NCI-H2196 treated with DMSO at 0.1 percent for 48 hours (cell line): Measurements from ENCODE around the gene HAGHL.
A peak's percentile ranks its signal among the peaks of the same experiment; 100 is the strongest.

ENCODE experiments used
- DNase-seq: peaks from one replicate; lab custom pipeline; 2025; ENCODE audit not compliant: unreplicated experiment; lab: John Stamatoyannopoulos, UW

Gene HAGHL

GRCh38 chr16:720990-721764, 5.7 kb upstream of the HAGHL start, which contains the start of gene ANTKMT:
Gene ANTKMT (plus strand): TSS chr16:721146. CDS start chr16:721275, 129 bp downstream.
- peak; percentile 93 for DNase-seq

DNA sequence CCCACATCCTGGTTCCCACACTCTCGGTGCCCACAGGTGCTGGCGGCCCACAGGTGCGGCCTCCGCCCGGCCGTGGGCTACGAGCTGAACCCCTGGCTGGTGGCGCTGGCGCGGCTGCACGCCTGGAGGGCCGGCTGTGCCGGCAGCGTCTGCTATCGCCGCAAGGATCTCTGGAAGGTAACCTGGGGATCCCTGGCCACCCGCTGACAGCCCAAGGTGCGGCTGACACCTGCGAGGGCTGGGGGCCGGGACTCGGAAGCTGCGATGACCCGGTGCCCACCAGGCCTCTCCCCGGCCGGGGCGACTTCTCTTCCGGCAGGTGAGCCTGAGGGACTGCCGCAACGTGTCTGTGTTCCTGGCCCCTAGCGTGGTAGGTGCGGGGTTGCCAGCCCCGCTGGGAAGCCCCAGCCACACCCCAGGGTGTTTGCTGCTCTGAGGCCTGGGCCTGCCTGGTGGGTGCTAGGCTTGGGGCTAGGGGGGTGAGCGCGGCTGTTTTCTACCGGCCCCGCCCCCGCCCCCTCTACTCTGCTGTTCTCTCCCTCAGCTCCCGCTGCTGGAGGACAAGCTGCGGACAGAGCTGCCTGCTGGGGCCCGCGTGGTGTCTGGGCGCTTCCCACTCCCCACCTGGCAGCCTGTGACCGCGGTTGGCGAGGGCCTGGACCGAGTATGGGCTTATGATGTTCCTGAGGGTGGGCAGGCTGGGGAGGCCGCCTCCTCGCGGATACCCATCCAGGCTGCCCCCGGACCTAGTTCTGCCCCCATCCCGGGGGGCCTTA, 5.0 kb upstream of the HAGHL start:
- DNase-seq = no peak

DNA sequence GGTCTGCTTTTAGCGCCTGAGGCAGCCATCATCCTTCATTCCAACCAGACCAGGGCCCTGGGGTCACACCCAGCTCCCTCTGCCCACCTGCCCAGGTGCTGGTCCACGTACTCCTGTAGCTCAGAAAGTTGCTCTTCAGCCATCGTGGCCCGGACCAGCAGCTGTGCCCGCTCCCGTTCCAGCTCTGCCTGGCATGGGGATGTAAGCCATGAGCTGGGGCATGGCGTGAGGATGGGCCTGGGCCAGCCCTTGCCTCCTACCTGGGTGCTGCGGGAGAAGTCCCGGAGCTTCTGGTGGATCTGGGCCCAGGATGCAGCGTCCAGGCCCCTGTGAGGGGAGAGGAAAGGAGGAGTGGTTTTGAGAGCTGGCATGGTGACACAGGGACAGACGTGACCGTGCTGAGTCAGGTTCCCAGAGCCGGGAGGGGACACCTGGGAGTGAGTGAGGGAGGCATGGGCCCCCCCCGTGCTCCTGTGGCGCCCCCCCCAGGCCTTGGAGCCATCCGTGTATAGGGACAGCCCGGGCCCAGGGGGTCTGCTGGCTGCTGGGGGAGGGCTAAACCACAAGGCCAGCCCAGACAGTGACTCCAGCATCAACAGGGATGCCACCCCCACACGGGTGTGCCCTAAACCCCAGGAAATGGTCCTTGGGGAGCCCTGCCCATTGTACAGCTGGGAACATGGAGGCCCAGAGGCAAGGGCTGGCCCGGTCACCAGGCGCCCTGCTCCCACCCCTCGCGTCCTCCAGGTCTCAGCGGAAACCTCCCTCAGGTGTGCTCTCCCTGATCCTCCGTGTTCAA, 3.9 kb upstream of the HAGHL start:
- no peak for DNase-seq

- DNase-seq = no peak
Observed at GRCh38 chr16:723695-724094, 3.2 kb upstream of the HAGHL start.

- no peak for DNase-seq
Observed at GRCh38 chr16:724188-725040, 2.5 kb upstream of the HAGHL start.

GRCh38 chr16:725041-725376, 1.9 kb upstream of the HAGHL start:
- DNase-seq = no peak

GRCh38 chr16:725463-726187, 1.3 kb upstream of the HAGHL start:
- no peak for DNase-seq

DNA sequence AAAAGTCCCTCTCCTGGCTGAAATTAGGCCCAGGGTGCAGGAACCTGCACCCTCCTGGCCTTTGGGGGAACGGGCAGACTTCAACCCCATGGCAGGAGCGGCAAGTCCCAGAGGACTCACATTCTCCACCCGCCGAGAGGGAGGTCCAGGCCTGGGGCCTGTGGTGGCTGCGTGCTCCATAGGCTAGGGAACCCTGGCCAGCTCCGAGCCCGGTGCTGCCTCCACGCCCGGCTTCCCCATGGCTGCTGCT, 793 bp upstream of the HAGHL start:
- DNase-seq = no peak

DNA sequence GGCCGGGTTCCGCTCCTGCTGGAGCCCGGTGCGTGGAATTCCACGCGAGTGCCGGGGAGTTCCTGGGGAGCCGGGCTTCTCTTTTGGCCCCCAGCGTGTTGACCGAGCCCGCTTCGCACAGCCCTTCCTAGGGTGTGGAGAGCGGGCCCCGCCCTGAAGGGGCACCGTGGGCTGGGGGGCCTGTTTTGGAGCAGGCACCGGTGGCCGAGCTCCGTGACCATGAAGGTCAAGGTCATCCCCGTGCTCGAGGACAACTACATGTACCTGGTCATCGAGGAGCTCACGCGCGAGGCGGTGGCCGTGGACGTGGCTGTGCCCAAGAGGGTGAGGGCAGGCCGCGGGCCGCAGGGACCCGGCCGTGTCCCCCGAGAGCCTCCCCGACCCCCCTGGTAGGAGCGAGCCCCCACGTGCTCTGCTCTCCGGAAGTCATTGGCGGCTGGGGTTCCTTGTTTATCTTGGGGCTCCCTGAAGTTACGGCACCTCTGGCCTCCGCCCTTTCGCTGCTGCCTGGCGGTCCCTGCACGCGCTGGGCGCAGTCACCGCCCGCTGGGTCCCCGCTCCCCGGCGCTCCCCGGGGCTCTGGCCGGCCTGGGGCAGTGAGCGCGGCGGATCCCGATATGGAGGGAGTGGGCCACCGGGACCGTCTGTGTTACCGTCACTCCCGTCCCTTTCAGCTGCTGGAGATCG, 528 bp downstream of the HAGHL start:
- DNase-seq = no peak

GRCh38 chr16:728131-728889, 1.4 kb downstream of the HAGHL start:
- DNase-seq = peak; percentile 77

- DNase-seq = no peak
Observed at GRCh38 chr16:728890-729744, 2.2 kb downstream of the HAGHL start.

GRCh38 chr16:729768-730665, 3.1 kb downstream of the HAGHL start:
- no peak for DNase-seq

- no peak for DNase-seq
Observed at GRCh38 chr16:730666-731509, 4.0 kb downstream of the HAGHL start.

DNA sequence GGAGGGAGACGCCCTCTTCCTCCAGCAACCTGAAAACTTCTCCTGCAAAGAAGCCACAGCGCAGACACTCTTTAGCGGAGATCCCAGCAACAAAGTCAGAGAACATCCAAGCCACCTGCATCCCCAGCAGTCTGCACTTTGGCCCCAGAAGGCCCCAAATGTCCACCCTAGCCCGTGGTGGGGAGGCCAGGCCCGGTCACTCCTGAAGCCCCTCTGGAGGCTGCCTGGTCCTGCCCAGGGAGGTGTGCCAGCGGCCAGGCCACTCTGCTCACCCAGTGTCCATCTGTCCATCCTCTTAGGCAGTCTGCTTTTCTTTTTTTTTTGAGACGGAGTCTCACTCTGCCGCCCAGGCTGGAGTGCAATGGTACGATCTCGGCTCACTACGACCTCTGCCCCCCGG, 5.4 kb downstream of the HAGHL start:
- DNase-seq = no peak

GRCh38 chr16:732936-733335, 6.0 kb downstream of the HAGHL start:
- DNase-seq = no peak
